ENCODE results near the gene HOXA6.

HOXA6 gene

GRCh38 chr7:27121684-27122076 lies 25.9 kb downstream of the HOXA6 start:
- no peak for DNase-seq

GRCh38 chr7:27119412-27119911 lies 28.1 kb downstream of the HOXA6 start:
- no peak for DNase-seq

- no peak for DNase-seq
Observed at GRCh38 chr7:27118580-27118979, 29.0 kb downstream of the HOXA6 start.

- DNase-seq: no peak
Observed at GRCh38 chr7:27117887-27118491, 29.6 kb downstream of the HOXA6 start.

- no peak for DNase-seq
Observed at GRCh38 chr7:27116962-27117886, 30.4 kb downstream of the HOXA6 start.

- DNase-seq: no peak
Observed at GRCh38 chr7:27116031-27116961, 31.3 kb downstream of the HOXA6 start.

GRCh38 chr7:27115221-27116026 lies 32.1 kb downstream of the HOXA6 start:
- no peak for DNase-seq

GRCh38 chr7:27114881-27115220 lies 32.7 kb downstream of the HOXA6 start:
- no peak for DNase-seq

GRCh38 chr7:27113991-27114769 lies 33.4 kb downstream of the HOXA6 start:
- DNase-seq: no peak

GRCh38 chr7:27112955-27113949 lies 34.3 kb downstream of the HOXA6 start:
- DNase-seq: no peak

- DNase-seq: no peak
Observed at GRCh38 chr7:27112361-27112760, 35.2 kb downstream of the HOXA6 start.

- DNase-seq: no peak
Observed at GRCh38 chr7:27111751-27112277, 35.8 kb downstream of the HOXA6 start.

GRCh38 chr7:27111042-27111750 lies 36.4 kb downstream of the HOXA6 start:
- DNase-seq: no peak

GRCh38 chr7:27110186-27111031 lies 37.2 kb downstream of the HOXA6 start:
- no peak for DNase-seq

GRCh38 chr7:27109466-27110185 lies 37.9 kb downstream of the HOXA6 start:
- no peak for DNase-seq

GRCh38 chr7:27108390-27109127 lies 39.0 kb downstream of the HOXA6 start:
- no peak for DNase-seq

Measured in activated CD4-positive, alpha-beta T cell treated with anti-CD3 and anti-CD28 coated beads, Interleukin-2, amount 50 U/mL, for 4 hours (primary cell).